Stimulated activated CD8-positive, alpha-beta memory T cell treated with anti-CD3 and anti-CD28 coated beads, Interleukin-12 subunit alpha, Interleukin-12 subunit beta, amount 100 ng/mL, for 1 hour (primary cell): ENCODE data around the gene NKAIN4.
"Not testable (repeated sequence)": the region's sequence is repeated elsewhere in the genome, so short reads cannot be mapped to it uniquely, and the experiment has no call there.

Experiments
- DNase-seq: peaks from one replicate; pipeline ENCODE4 v3.0.0-alpha.2; 2020; ENCODE audit warnings: low read depth

The NKAIN4 gene

DNA sequence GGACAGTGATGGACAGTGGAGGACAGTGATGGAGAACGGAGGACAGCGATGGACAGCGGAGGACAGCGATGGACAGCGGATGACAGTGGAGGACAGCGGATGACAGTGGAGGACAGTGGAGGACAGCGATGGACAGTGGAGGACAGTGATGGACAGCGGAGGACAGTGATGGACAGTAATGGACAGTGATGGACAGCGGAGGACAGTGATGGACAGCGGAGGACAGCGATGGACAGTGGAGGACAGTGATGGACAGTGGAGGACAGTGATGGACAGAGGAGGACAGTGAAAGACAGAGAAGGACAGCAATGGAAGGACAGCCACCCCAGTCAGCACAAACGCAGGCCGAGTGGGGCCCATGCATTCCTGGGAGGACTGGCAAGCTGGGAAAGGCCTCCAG is 3.4 kb upstream of the NKAIN4 start:
- no peak for DNase-seq

DNA sequence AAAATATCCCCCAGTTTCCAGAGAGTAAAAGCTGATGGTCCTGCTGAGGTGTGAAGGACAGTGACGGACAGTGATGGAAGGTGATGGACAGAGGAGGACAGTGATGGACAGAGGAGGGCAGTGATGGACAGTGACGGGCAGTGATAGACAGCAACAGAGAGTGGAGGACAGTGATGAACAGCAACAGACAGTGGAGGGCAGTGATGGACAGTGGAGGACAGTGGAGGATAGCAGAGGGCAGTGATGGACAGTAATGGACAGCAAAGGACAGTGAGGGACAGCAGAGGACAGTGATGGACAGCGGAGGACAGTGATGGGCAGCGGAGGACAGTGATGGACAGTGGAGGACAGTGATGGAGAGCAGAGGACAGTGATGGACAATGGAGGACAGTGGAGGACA is 2.7 kb upstream of the NKAIN4 start:
- DNase-seq = no peak

DNA sequence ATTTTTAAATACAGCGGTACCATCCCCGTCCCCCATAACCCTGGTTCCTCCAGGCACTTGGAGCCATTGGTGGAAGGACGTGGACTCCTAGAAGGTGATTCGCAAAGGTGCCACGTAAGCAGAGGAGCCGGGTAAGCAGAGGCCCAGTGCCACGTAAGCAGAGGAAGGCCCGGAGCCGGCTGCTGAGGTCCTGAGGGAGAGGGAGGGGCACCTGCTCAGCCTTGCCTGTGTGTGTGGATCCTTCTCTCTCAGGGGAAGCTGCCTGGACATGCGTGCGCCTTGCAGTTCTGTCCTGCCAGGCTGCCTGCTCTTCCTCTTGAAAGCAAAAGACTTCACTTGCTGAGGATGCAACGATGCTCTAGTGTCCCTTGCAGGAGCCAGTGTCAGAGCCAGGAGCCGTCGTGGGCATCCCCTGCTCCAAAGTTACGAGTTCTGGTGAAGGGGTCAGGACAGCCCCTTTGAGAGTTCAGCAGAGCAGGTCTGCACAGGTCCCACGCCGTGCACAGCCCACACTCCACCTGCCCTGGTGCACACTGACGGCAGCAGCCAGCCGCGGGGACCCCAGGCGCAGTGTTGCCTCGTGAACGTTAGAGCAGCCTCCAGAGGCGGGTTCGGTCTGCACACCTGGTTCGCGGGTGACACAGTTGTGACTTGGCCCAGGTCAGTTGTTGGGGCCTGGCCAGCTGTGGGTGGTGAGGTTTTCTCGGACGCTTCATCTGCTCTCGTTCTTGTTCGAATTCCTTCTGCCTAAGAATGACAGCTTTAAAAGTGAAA is 1.9 kb upstream of the NKAIN4 start:
- DNase-seq = no peak

DNA sequence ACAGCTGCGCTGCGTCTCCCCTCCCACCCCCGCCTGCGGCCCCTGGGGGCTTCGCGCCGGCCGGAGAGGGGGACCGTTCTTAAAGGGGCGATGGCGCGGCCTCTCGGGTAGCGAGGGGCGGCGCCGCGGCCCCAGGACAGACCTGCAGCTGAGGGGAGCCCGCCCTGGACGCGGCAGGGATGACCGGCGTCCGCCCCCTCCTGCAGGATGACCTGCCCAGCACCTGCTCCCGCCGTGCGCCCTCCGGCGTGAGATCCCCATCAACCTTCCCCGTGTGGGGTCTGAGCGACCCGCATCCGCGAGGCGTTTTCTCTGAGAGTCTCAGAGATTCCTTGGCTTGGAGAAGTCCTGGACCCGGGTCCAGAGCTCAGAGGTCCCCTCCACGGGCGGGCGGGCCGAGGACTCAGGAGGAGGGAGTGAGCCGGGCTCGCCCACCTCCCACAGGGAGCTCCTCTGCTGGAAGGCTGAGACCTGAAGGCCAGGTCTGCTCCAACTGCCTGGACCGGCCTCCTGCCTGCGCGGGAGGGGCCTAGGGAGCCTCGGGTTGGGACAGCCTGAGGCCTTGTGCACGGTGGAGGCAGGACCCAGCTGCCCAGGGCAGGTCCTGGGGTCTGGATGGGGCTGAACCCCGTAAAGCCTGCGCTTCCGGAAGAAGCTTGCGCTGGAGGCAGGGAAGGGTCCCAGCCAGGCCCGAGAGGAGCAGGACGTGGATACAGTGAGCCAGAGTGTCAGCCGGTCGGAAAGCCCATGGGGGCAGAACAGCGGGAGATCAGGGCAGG is 532 bp upstream of the NKAIN4 start:
- no peak for DNase-seq

DNA sequence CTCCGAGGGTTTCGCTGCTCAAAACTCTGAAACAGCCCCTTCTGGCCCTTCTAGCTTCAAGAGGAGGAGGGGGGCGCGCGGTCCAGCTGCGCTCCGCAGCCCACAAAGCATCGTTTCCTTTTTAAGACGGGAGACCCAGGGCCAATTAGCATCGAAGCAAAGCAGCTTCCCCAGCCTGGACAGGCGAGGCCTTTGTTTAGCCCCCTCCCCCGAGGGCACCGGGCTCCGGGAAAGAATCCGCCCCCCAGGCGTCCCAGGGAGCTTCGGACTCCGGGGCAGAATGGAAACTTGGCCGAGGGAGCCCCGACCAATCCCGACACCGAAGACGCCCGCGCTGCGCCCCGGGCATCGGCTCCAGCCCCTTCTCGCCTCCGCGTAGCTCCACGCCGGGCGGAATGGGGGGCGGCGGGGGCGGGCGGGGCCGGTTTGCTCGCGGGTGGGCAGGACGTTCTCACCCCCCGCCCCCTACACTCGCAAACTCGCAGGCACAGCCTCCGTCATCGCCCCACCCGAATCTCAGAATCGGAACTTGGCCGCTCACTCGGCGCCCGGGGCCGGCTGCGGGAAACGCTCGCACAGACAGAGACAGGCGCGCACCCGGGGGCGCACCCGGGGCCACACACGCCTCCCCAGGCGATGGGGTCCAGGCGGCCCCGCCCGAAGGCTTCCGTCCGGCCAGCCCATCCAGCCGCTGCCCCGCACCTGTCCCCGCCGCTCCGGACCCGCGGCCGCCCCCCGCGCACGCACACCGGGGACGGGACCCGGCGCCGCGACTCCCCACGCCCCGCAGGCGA is 628 bp downstream of the NKAIN4 start:
- DNase-seq = no peak

DNA sequence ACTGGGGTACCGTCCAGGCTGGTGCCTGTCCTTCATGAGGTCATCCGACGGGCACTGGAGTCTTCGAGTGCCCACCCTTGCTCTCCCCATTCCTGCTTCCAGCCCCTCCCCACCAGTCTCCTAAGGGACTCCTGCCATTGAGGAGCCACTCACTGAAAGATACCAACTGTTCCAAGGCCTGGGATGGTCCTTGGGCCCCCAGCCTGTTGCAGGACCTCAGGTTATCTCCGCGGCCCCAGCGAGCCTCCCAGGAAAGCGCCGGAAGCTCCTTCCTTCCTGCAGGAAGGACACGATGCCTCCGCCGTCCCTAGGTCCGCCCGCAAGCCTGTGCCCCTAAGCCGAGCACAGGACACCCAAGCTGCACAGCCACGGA is 1.2 kb downstream of the NKAIN4 start:
- DNase-seq = no peak

DNA sequence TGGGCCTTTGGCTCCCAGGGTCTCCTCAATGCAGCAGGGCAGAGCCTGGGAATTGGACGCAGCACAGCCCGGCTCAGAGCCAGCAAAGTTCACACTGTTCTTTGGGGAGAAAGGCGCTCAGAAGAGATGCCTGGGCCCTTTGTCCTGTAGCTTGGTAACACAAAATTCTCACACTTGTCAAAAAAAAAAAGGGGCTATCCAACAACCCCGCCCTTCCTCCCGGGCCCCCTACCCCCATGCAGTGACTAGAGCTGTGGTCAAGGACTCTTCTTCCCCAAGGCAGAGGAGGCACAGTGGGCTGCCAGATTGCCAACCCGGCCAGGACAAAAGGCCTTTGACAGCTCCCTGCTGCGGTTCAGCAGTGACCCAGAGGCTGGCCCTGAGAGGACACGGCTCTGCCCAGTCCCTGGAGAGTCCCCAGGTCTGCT is 2.0 kb downstream of the NKAIN4 start:
- no peak for DNase-seq

DNA sequence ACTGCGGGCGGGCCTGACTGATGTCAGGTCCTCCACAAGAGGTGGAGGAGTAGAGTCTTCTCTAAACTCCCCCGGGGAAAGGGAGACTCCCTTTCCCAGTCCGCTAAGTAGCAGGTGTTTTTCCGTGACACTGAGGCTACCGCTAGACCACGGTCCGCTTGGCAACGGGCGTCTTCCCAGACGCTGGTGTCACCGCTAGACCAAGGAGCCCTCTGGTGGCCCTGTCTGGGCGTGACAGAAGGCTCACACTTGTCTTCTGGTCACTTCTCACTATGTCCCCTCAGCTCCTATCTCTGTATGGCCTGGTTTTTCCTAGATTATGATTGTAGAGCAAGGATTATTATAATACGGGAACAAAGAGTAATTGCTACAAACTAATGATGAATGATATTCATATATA is 2.9 kb downstream of the NKAIN4 start:
- DNase-seq = not testable (repeated sequence)

DNA sequence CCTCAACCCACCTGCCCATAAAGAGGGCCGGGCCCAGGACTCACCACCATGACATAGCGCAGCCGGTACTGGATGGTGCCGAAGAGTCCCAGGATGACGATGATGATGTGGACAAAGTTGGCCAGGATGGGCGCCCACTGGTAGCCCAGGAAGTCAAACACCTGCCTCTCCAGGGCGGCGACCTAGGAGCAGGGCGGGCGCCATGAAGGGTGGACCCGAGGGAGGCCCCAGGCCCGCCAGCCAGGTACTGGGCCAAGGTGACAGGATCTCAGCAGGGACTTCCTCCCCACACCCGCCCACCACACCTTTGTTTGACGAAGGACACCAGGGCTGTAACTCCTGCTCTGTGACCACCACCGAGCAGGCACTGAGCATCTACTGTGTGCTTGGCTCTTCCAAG is 4.4 kb downstream of the NKAIN4 start:
- DNase-seq = no peak

DNA sequence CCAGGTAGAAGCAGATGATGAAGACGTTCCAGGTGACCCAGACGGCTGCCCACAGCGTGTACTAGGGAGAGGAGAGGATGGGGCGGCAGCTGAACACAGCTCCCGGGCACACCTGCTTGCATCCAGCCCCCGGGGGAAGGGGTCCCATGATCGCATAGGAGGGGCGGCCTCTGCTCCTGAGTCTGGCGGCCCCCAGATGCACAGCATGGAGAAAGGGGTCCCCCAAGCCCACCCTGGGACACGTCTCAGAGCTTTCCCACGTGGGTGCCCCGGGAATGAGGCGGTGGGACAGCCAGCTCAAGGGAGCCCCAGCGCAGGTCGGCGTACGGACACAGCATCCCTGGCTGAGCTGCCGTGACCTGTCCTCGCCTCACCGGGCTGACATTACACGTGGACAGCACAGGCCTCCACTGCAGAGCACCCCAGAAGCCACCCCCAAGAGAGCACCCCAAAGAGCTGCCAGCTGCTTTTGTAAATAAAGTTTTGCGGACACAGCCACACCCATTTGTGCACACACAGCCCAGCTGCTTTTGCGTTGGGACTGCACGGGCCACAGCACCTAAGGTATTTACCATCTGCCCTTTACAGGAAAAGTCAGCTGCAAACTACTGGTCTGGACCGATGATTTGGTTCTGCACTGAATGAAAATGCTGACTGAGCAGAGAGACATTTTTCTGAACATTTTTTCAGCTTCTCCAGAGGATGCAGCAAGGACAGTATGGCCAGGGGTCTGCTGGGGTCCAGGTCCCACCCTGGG is 5.2 kb downstream of the NKAIN4 start:
- DNase-seq = no peak

DNA sequence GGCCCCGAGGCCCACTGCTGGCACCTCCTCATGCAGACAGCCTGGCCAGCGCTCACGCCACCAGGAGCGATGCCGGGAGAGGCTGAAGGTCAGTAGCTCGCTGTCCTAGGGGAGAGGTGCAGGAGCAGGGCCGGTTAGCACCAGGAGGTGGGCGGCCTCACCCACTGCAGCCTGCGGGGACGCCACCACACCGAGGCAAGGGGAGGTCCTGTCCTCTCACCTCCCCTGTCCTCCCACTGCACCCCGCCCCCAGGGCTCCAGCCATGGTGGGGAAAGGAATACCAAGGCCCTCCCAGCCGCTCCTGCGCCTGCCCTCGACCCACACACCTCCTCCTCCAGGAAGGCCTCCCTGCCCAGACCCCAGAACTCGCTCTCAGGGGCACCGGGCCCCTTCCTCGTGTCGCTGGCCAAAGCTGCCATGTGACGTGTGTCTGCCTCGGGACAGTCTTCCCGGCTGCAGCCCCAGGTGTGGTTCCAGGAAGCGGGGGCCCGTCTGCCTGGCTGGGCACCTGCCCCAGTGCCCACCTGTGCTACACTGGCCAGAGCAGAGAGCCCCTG is 6.5 kb downstream of the NKAIN4 start:
- no peak for DNase-seq

DNA sequence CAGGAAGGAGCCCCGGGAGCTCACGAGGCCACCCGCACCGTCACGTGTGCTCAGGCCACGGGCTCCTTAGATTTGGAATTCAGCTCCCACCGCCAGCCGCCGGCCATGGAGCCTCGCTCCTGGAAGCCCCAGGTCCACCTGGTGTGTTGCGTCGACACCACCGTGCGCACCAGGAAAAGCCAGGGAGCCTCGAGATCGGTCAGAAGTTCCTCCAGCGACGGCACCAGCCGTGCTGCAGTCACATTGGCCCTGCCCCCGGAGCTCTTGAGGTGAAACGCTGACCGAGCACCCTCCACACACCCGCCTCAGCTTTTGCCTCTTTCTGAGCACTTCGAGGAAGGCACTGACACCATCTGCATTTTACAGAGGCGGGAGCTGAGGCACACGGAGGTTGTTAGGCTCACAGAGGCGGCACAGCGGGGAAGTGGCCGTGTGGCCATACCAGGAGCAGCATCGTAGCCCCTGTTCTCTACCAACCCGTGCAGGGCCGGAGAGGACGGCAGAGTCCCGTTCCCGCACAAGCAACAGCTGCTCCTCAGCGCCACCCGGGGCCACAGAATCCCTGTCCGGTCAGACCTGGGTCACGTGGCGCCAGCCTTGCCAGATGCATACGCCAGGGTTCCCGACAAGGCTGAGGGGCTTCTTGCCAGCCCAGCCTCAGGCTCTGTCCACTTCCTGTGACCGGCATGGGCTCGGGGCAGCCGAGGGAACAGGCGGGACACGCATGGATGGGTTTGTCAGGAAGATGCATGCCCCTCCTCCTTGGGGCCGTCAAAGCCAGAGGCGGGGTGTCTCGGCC is 7.6 kb downstream of the NKAIN4 start:
- no peak for DNase-seq

DNA sequence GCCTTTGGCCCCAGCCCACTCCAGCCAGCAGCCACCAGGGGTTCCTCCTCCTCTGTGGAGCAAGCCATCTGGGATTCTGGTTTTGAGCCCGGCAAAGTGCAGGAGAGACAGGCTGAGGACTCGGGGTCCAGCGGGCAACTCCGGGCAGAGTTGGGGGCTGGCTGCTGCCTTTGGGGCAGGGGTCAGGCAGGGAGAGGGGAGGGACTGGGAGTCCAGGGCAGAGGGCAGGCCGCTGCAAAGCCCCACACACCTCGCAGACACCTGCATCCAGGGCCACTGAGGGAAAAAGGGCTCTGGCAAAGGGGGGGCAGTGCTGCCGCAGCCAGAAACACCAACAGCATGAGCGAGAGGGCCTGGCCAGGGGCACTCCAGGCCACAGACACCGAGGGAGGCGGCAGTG is 9.8 kb downstream of the NKAIN4 start:
- DNase-seq = no peak

DNA sequence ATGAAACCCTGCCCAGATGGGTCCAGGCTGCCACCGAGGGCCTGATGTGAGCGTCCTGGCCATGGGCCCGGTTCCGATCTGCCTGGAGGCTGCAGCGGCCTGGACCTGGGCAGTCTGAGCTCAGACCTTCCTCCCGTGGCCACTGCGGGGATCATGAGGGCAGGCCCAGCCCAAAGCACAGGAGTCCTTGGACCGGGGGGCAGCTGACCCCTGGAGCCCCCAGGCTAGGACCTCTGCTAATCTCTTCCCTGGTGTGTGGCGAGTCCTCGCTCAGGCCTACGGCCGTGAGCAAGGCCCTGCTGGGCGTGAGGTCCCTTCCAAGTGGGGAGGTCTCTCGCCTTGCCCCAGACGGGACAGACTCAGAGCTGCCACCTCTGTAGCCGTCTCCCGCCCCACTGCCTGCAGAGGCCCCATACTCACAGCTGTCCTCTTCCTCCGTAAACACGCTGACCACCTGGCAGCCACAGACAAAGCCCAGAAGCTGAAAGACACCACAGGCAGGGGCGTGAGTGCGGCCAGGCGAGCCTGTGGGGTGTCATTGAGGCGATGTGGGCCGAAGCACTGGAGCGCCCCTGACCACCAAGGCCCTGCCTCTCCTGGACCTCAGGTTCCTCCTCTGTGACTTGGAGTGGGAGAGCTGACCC is 10.5 kb downstream of the NKAIN4 start:
- DNase-seq = no peak

DNA sequence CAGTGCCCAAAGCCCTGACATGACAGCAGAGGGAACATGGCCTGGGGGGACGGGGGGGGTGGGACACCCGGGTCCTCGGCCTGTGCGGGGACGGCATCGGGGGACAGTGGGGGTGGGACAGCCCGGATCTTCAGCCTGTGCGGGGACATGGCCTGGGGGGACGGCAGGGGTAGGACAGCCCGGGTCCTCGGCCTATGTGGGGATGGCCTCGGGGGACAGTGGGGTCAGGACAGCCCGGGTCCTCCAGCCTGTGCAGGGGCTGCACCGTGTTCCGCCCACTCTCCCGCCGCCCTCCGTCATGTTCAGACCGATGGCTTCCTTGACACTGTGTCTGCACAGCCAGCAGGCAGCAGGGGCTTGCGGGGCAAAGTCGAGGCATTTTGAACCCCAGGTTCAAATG is 11.5 kb downstream of the NKAIN4 start:
- no peak for DNase-seq

DNA sequence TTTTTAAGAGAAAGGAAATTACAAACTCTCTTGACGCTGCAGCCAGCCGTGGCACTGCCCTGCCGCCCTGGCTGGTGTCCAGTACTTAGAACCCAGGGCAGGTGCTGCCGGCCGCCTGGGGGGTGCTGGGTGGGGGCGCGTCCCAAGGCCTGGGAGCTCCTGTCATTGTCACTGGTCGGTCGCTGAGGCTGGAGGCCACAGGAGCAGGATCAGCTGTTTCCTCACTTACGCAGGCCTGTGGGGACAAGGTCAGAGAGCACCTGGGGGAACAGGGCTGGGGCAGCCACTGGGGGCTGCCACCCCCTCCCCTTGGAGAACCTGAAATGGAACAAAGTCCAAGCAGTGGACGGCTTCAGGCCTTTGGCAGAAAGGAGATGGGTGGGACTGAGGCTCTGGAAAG is 13.0 kb downstream of the NKAIN4 start:
- no peak for DNase-seq

DNA sequence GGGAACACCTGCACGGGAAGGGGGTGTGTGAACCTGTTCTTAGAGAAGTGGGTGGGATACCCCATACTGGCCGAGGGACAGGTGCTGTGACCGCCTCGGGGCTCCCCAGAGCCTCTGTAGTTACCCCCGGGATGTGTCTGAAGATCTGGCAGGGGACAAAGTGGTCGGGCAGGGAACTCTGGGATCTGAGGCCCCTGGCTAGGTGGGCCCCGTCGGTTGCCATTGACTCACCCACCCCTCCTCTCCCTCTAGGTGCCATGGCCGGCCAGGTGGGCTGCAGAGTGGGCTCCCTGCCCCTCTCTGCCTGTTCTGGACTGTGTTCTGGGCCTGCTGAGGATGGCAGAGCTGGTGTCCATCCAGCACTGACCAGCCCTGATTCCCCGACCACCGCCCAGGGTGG is 14.3 kb downstream of the NKAIN4 start:
- no peak for DNase-seq

DNA sequence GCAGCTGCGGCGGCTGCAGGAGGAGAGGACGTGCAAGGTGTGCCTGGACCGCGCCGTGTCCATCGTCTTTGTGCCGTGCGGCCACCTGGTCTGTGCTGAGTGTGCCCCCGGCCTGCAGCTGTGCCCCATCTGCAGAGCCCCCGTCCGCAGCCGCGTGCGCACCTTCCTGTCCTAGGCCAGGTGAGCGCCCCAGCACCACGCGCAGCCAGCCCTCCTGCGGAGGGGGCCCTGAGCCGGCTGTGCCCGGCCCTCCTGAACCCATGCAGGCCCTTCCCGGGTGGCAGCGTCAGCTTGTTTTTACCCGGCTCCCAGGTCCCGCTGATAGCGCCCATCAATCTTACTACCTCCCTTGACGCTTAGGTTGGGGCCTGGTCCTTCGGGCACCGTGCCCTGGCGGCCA is 14.8 kb downstream of the NKAIN4 start:
- no peak for DNase-seq

DNA sequence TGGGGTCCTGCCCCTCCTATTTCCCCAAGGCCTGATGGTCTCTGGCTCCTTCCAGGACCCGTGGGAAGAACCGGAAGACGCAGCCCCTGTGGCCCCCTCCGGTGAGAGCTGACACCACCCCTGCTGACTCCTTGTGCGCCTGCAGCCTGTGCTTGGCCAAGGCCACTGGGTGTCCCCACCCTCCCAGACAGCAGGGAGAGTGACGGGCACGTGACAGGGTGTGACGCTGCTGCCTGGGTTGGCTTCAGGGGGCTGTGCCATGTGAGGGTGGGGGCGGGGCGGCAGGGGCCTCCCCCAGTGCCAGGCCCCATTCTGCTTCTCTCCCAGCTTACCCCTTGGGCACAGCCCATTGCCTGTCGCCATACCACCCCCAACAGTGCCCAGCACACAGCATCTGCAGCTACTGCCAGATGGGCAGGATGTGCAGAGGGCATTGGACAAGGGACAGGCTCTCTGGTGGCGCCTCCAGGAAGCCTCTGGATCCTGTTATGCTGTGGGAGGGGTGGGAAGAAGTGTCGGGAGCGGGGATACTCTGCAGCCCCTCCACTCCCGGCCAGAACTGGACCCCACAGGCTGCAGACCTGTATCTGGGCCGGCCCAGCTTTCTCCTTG is 15.6 kb downstream of the NKAIN4 start:
- DNase-seq = no peak

DNA sequence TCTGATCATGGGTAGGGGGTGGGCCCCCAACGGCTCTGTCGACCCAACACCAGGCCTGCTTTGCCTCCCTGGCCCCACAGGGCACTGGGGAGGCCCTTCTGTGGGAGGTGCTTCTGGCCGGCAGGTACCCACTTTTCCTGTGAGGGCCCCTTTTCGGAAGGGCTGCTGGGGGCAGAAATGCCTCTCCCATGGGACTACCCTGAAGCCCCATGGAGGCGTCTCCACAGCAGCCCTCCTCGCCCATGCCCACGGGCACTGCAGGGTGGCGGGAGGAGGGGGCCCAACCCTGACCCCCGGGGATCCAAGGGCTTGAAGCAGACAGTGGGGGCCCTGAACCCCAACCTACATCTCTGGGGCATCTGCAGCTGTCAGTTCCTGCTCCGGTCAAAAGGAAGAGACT is 16.2 kb downstream of the NKAIN4 start:
- DNase-seq = no peak
